ENCODE data around the gene CRIM1. TPM values are rescaled to one million over a fixed set of nuclear protein-coding genes. Genes with fewer than 3 reads are reported as not detected.

Gene CRIM1
- total RNA-seq, 1 donor from 2014 or later, result 35.3 TPM

GRCh38 chr2:36577884-36578283 is 222.3 kb downstream of the CRIM1 start:
- H3K36me3 ChIP-seq (ENCODE audit: control insufficient read depth, insufficient read depth, low read length), result peaks cover 7% of the 10 kb centered on the region
- H3K27me3 ChIP-seq (ENCODE audit: control insufficient read depth, insufficient read depth, low read length), result no peaks in the 10 kb centered on the region
- no peak for DNase-seq (ENCODE audit: low read depth)
- no peak for FAIRE-seq
- no peak for TF ChIP-seq CTCF (IDR thresholded peaks at IDR 0.05; ENCODE audit: insufficient read depth, low read length, severe bottlenecking)
- H3K4me3 ChIP-seq (ENCODE audit: low read depth, low read length), result no peak overlapping the region

GRCh38 chr2:36578343-36579296 is 223.0 kb downstream of the CRIM1 start:
- TF ChIP-seq CTCF (IDR thresholded peaks at IDR 0.05; ENCODE audit: insufficient read depth, low read length, severe bottlenecking), result no peak
- Histone ChIP-seq H3K4me3 (ENCODE audit: low read depth, low read length) (no peak overlapping the region), H3K36me3 (ENCODE audit: control insufficient read depth, insufficient read depth, low read length) (peaks cover 7% of the 10 kb centered on the region), H3K27me3 (ENCODE audit: control insufficient read depth, insufficient read depth, low read length) (no peaks in the 10 kb centered on the region)
- peak; percentile 91 for DNase-seq (ENCODE audit: low read depth)
- no peak for FAIRE-seq

GRCh38 chr2:36579297-36579664 is 223.7 kb downstream of the CRIM1 start:
- FAIRE-seq, result no peak
- no peak for TF ChIP-seq CTCF (IDR thresholded peaks at IDR 0.05; ENCODE audit: insufficient read depth, low read length, severe bottlenecking)
- Histone ChIP-seq H3K4me3 (ENCODE audit: low read depth, low read length) (no peak overlapping the region), H3K27me3 (ENCODE audit: control insufficient read depth, insufficient read depth, low read length) (no peaks in the 10 kb centered on the region), H3K36me3 (ENCODE audit: control insufficient read depth, insufficient read depth, low read length) (peaks cover 9% of the 10 kb centered on the region)
- DNase-seq (ENCODE audit: low read depth), result no peak

GRCh38 chr2:36582538-36582937 is 227.0 kb downstream of the CRIM1 start:
- no peak for TF ChIP-seq CTCF (IDR thresholded peaks at IDR 0.05; ENCODE audit: insufficient read depth, low read length, severe bottlenecking)
- Histone ChIP-seq H3K36me3 (ENCODE audit: control insufficient read depth, insufficient read depth, low read length) (peaks cover 10% of the 10 kb centered on the region), H3K27me3 (ENCODE audit: control insufficient read depth, insufficient read depth, low read length) (no peaks in the 10 kb centered on the region), H3K4me3 (ENCODE audit: low read depth, low read length) (no peak overlapping the region)
- FAIRE-seq (no peak), DNase-seq (ENCODE audit: low read depth) (no peak)

- Histone ChIP-seq H3K27me3 (ENCODE audit: control insufficient read depth, insufficient read depth, low read length) (no peaks in the 10 kb centered on the region), H3K36me3 (ENCODE audit: control insufficient read depth, insufficient read depth, low read length) (peaks cover 10% of the 10 kb centered on the region), H3K4me3 (ENCODE audit: low read depth, low read length) (no peak overlapping the region)
- no peak for FAIRE-seq
- no peak for TF ChIP-seq CTCF (IDR thresholded peaks at IDR 0.05; ENCODE audit: insufficient read depth, low read length, severe bottlenecking)
- no peak for DNase-seq (ENCODE audit: low read depth)
These were observed 227.4 kb downstream of the CRIM1 start for GRCh38 chr2:36582951-36583350.

Data from bronchial epithelial cell (primary cell).